Stimulated activated CD4-positive, alpha-beta T cell treated with anti-CD3 and anti-CD28 coated beads, Interleukin-15, amount 100 ng/mL, for 24 hours (primary cell): ENCODE results near the gene CAD.
A peak's percentile ranks its signal among the peaks of the same experiment; 100 is the strongest.

Experiments
- DNase-seq: peaks from one replicate; pipeline ENCODE4 v3.0.0-alpha.2; 2020

CAD gene

DNA sequence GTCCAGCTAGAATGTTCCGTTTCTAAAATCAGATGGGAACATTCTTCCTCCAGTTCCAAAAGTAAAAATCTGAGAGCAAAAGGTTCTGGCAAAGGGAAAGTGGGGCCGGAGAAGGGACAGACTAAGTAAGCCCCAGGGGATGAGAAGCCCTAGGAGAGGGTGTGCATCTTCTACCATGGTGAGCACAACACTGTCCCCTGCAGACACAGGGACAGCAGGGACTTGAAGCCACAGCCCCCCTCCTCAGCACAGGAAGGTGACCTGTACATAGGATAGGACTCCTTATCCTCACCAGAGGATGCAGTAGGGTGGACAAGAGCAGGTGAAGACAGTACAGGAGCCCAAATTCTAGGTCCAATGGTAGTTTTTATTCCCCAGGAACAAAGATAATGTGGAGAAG lies 17.9 kb upstream of the CAD start:
- DNase-seq, result no peak

DNA sequence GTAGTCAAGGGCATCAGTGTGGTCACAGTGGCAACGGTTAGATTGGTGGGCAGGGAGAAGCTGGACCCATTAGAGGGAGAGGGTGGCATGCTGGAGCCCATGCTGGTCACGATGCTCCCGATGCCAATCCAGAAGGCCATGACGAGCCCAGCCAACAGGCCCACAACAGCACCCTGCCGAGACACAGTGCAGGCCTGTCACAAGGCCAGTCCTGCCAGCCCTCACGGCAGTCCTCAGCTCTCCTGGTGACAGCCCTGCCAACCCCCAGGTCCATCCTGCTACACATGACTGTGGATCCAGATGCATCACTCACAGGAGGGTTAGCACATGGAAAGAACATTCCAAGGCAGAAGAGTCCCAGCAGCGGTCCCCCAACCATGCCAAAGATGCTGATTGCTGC lies 15.5 kb upstream of the CAD start:
- DNase-seq, result no peak

DNA sequence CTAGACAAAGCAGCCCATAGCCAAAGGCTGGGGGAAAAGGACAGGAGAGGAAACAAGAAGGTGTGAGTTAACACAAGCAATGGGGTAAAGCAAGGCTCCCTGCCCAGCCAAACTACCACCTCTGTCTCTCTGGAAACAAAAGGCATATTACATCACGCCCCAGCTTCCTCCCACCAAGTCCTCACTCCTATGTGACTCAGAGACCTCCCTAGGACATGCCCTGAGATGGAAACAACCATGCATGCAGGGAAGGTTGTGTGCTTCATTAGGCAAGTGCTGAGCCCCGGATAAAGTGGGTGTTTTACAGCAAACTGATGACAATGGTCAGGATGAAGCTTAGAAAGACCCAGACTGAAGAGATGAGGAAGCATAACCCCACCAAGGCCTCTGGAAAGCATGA lies 14.3 kb upstream of the CAD start:
- no peak for DNase-seq

DNA sequence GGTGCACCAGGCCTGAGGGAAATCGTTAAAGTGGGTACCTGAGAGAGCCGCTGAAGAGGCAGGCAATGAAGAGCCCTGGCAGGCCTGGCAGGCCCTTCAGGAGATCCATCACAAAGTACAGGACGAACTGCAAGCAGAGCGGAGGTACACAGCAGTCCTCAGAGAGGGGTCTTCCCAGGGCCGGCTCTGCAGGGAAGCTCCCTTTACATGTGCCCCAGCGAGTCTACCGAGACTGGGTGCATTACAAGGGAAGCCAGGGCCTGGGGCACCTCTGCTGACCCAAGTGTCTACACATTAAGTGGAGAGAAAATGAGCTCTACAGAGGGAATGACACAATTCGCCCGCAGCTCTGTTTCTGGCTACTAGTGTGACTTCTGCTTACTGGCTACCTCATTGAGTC lies 13.4 kb upstream of the CAD start:
- no peak for DNase-seq

DNA sequence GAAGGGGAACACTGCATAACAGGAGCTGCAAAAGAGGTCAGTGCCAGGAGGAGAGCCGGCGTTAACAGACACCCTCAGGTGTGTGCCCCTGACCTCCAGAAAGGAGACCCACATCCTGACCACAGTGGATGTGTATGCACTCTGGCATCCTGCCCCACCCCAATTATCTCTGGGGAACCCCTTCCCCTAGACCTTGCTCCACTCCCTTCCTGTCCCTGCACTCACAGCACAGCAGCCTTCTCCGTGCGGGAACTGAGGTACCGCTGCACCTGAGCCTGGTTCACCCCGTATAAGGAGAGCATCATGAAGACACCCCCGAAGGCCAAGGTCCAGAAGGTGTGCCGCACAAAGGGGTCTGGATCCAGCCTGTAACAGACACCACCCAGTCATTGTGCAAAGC lies 12.6 kb upstream of the CAD start:
- DNase-seq, result no peak

DNA sequence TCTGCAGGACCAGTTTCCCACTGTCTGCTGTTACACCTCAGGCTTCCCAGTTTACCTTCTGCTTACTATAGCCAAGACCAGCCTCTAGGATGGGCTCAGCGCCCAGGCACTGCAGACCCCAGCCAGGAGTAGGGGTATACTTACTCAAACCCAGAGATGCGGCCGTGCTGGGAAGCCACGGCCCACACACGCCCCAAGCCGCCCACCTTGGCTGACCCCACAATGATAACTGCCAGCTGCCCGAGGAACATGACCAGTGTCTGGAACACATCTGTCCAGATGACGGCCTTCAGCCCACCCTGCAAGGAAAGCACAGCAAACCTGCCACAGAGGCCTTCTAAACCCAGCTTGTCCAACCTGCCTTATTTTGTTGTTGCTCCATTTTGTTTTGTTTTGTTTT lies 12.0 kb upstream of the CAD start:
- DNase-seq, result no peak

DNA sequence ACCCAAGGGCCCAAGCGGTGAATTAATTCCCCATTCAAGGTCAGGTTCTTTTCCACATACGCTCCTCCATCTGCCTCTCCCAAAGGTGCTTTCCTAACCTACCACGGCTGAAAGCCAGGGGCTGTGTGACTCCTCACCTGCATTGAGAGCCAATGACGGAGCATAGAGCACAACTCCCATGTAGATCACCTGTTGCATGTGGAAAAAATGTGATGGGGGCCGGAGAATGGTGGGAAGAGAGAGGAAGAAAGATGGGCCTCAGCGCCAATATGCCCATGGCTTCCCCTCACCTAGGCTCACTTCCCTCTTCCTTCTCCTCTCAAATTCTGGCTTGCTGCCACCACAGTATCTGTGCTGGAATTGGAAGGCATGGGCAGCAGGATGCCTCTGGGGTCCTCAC lies 10.8 kb upstream of the CAD start:
- no peak for DNase-seq

DNA sequence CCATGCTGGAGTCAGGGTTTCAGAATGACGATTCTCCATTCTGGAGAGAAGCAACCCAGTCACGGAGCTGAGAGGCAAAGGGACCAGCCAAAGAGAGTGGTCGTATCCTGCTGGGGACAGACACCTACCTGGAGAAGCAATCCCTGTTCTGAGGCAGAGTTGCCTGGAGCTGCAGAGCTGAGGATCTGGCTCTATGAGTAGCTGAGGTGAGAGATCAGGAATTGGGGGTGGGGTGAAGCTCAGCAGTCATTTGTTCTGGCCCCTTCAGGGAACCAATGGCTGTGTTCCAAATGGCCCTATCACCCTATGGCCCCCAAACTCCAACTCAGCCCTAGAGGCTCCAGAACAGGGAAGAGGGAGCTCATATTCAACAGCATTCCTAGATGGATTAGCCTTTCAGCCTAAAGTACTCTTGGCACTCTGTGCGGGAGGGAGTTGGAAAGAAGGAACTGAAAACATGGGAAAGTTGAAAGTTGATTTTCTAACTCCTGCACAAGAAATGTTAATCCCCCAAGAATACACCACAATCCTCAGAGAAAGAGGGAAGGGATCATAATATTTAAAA lies 8.6 kb upstream of the CAD start:
- DNase-seq, result no peak

DNA sequence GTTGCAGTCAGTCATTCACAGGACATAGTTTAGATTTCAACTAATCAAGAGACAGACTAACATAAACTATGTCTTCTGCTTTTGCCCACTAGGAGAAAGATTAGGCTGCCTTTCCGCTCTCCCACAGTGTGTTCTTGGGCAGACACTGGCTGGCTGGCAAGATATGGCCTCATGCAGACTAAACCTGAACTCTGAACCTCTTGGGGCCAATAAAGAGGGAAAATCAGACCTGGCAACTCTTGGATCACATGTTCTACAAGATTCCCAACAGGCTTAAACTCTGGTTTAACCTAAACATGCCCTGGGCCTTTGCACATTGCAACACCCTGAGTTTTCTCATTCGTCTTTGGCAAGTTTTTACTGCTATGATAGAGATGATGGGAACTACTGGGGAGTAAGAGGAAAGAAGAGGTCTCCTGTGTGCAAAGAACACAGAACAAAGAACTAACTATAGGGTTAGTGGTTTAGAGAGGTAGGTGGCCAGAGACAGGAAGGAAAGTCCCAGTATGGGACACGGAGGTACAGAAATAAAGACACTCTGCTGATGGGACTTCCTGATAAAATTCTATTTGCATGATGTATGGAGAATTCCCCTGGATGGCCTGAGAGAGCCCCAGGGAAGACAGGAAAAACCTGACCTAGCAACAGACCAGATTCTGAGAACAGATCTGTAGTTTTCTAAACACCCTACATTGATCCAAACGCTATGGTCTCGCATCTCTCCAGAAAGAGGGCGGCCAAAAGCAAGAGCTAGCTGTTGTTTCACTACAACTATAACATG lies 7.4 kb upstream of the CAD start:
- DNase-seq, result no peak

DNA sequence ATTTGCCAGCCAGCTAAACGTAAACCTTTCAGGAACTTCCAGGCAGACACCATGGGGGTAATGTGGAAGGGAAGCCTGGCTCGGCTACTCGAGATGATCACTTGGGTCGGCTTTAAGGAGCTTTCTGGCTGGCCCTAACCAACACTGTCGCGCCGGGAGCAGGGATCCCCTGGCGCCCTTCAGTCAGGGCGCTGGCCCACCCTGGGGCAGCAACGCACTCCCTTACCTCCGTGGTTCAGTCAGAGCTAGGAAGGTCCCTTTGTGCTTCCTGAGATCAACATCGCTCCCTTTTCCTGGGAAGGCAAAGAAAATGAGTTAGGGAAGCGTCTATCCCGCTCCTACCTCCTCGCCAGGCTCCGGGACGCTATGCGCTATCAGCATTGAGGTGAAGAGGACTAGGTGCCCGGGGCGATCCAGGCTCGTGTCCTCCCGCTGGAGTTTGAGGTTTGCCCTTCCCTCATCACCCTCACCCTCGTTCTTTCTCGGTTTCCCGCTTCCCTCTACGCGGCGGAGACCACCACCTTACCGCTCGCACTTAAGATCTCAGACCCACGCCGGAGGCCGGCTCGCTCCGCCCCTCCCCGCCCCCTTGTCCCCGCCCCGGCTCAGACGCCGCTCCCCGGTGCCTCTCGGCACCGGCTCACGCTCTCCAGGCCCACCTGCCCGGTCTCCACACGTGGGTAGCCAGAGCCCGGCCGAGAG lies 5.8 kb upstream of the CAD start:
- DNase-seq, result no peak

DNA sequence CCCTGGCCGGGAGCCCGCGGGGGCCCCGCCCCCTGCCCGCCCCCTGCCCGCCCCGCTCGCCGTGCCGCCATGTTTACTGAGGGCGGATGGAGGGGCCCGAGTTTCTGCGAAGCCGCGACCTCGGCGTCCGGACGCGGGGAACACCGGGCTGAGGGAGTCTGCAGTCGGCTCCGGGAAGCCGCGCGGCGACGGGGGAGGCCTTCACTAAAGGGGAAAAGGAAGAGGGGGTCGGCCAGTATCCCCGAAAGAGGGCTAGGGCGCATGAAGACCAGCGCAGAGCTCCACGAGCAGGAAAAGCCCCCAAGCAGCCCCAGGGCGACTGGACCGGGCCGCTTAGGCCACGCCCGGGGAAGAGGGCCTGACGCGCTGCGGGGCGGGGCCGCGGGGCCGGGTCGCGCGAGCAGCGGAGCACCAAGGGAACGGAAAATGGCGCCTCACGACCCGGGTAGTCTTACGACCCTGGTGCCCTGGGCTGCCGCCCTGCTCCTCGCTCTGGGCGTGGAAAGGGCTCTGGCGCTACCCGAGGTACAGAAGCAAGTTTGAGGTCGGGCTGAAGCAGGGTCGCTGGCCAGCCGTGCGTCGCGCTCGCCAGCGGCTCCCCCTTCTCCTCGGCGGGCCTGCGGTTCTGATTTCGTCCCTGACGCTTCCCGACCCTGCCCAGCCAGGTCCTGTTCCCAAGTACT lies 5.1 kb upstream of the CAD start, which contains the start of the genes ATRAID and SLC5A6:
TSS of gene ATRAID (plus strand) at position 99 of the 683 bp plus-strand sequence. CDS start at position 427, 328 bp downstream.
TSS of gene SLC5A6 (minus strand) at position 326 of the 683 bp plus-strand sequence. CDS start 4,618 bp downstream, outside the sequence.
- DNase-seq, result peak; percentile 92

DNA sequence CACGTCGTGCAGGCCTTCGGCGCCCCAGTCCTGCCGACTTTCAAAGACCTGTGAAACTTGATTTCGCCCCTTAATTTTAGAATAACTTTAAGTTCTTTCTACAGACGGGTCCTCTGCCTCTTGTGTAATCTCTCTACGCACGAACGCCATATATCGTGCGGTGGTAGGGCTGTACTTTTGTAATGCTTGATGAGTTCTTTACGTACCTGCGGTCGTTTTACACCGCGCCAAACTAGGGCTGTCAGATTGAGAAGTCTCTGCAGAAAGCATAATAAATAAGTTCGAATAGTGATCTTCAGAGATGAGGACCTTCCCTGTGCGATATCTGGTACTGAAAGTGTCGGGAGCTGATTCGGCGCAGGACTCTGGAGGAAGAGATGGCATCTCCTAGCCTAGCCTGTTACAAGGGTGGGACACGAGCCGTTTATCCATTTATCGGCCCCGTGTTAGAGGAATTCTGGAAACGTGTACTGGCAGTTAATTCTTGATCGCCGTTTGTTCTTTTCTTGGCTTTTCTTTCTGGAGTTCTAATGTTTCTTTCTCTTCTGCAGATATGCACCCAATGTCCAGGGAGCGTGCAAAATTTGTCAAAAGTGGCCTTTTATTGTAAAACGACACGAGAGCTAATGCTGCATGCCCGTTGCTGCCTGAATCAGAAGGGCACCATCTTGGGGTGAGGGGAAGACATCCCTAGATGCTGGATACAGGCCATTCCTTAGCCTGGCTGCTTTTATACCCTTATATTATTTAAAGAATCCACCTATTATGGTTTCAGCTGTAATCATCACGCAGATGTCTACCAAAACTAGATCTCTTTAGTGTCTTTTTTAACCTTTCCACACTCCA lies 4.3 kb upstream of the CAD start:
- no peak for DNase-seq

DNA sequence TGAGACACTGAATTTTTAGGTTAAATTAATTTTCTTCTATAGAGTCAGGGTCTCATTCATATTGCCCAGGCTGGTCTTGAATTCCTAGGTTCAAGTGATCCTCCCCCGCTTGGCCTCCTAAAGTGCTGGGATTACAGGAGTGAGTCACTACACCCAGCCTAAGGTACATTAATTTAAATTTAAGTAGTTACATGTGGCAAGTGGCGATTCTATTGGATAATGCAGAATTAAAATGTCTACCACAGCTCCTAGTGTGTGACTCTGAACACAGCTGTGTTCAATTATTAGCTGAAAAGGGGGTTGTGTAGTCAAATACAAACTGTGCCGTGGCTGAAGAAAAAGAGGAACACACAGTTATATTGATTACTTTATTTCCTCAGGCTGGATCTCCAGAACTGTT lies 2.2 kb upstream of the CAD start:
- DNase-seq, result no peak

DNA sequence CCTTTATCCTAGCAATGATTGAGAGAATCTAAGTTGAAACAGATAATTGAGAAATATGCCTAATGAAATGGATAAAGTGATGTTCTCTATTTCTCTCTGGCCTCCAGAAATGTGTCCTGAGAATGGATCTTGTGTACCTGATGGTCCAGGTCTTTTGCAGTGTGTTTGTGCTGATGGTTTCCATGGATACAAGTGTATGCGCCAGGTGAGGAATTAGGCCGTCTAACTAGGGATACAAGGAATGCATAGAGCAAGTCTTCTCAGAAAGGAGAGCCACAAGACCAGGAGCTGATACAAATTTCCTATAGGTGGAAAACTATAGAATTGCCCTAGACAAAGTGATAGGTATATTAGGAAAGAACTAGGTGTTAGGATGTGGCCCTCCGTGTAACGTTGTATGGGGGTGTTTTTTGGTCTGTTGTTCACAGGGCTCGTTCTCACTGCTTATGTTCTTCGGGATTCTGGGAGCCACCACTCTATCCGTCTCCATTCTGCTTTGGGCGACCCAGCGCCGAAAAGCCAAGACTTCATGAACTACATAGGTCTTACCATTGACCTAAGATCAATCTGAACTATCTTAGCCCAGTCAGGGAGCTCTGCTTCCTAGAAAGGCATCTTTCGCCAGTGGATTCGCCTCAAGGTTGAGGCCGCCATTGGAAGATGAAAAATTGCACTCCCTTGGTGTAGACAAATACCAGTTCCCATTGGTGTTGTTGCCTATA lies 592 bp upstream of the CAD start:
- DNase-seq, result no peak

DNA sequence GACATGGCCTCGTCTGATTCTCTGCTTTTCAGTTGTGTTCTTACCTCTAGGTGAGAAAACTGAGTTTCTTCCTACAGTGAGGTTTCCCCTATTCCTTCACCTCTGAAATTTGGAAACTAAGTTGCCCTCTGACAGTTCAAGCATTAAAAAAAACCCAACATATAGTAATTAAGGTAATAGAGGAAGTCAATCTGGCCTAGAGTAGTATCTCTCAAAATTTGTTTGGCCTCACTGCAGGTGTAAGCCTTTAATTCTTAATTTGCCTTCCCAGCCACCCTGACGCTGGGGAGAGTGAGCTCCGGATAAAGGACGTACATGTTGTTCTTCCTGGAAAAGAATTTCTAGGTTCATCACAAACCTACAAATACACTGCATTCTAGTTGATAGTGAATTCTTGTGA lies 1.4 kb downstream of the CAD start:
- no peak for DNase-seq

DNA sequence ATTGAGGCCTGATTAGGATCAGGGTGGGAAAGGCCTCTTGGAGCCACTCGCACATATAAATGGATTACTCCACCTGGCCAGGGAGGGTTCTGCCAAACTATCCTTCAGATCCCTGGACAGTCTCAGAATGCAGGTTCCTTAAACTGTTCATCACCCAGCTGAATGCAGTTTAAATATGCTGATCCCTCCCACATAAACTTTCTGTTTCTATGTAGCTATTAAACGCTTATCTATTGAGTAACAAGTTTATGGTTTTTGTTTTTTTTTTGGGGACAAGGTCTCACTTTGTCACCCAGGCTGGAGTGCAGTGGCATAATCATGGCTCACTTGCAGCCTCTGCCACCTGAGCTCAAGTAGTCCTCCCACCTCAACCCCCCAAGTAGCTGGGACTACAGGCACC lies 1.9 kb downstream of the CAD start:
- no peak for DNase-seq

DNA sequence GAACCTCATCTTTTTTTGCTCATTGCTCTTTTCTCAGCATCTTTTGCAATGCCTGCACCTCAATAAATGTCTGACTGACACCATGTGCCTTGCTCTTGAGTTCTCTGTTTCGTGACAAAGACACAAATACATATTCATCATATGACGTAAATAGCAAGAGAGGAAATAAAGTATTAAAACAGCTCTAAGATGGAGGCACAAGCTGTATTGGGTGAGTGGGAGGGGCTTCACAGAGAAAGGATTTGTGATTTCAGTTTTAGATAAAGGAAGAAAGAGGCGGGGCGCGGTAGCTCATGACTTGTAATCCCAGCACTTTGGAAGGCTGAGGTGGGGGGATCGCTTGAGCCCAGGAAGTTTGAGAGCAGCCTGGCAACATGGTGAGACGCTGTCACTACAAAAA lies 2.9 kb downstream of the CAD start:
- no peak for DNase-seq

DNA sequence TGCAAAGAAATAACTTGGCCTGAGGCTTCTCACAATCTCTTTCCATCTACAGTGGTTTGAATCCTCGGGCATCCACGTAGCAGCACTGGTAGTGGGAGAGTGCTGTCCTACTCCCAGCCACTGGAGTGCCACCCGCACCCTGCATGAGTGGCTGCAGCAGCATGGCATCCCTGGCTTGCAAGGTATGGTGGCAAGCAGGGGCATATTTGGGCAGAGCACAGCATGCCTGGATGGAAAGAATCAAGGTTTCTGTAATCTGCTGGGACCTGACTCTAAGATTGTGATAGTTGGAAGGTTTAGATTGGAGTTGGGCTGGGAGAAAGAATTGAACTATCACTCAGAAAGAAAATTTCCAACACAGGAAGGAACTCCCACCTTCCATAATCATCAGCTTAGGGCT lies 4.0 kb downstream of the CAD start:
- DNase-seq, result no peak

DNA sequence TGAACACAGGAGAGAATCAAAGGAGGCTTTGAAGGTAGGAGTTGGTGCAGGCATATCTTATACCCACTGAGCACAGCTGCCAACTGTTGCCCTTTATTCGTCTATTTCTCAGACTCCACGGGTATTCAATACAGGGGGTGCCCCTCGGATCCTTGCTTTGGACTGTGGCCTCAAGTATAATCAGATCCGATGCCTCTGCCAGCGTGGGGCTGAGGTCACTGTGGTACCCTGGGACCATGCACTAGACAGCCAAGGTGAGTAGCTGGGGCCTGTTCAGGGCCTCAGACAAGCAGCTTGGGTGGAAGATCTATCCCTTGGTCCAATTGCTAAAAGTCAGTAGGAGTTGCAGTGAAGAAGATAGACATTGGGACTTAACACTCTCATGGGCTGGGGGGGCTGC lies 5.2 kb downstream of the CAD start:
- DNase-seq, result no peak

DNA sequence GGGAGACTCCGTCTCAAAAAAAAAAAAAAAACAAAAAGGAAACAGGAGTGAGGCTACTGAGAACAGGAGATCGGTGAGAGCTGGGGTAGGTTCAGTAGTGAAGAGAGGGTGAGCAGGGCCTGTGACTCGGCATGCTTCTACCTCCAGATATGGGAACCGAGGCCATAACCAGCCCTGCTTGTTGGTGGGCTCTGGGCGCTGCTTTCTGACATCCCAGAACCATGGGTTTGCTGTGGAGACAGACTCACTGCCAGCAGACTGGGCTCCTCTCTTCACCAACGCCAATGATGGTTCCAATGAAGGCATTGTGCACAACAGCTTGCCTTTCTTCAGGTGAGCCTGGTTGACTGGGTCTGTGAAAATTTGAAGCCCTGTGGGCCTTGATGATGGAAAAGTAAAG lies 6.2 kb downstream of the CAD start:
- no peak for DNase-seq

DNA sequence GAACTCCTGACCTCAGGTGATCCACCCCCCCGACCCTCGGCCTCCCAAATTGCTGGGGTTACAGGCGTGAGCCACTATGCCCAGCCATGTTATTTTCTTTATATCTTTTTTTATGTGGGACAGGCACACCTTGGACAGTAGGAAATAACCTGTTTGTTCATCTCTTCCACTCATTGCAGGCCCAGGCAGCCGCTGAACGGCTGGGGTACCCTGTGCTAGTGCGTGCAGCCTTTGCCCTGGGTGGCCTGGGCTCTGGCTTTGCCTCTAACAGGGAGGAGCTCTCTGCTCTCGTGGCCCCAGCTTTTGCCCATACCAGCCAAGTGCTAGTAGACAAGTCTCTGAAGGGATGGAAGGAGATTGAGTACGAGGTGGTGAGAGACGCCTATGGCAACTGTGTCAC lies 8.4 kb downstream of the CAD start:
- DNase-seq, result no peak

DNA sequence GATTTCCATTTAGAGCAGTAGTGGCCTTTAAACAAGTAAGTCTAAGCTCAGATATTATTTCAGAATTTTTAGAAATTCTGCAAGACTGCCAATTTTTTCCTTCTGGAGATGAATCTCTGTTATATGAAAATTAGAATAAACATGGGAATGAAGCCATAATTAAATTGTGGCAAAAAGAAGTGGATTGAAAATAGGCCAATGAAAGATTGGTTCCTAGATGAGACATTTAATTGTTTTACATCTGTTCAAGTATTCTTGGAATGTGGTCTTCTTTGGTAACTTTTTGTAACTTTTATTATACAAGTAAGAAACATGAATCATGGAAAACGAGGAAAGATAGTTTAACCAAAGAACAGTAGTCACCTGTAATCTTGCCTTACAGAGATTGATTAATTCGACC lies 10.3 kb downstream of the CAD start:
- DNase-seq, result no peak
